WTC11 (cell line): ENCODE measurements around the gene SPEN.

Experiments
- ARID4B ChIP-seq: sonication (generic); formaldehyde crosslinking; IDR thresholded peaks from 2 replicates; pipeline ENCODE4 v1.8.0; 2023; ENCODE audit warnings: missing genetic modification reagents, mild to moderate bottlenecking, borderline replicate concordance
- CREM ChIP-seq: sonication (generic); formaldehyde crosslinking; IDR thresholded peaks from 2 replicates; pipeline ENCODE4 v1.8.1; 2022; ENCODE audit warnings: mild to moderate bottlenecking, missing genetic modification reagents, moderate library complexity
- RELA ChIP-seq: sonication (generic); formaldehyde crosslinking; IDR thresholded peaks from 2 replicates; pipeline ENCODE4 v1.8.1; 2022; ENCODE audit warnings: missing genetic modification reagents, mild to moderate bottlenecking, borderline replicate concordance
- TF ChIP-seq, protein P1 (sequence below): fragments of 200-600 bp; IDR thresholded peaks from 2 replicates; pipeline ENCODE4 v1.8.0; 2022; ENCODE audit warnings: antibody characterized with exemption
- TF ChIP-seq, protein P2 (sequence below): sonication (generic); formaldehyde crosslinking; IDR thresholded peaks from 2 replicates; pipeline ENCODE4 v1.8.0; 2022; ENCODE audit warnings: missing genetic modification reagents

- TF ChIP-seq ARID4B (CRISPR knock-in tag) = no peak
- TF ChIP-seq, protein P1, sequence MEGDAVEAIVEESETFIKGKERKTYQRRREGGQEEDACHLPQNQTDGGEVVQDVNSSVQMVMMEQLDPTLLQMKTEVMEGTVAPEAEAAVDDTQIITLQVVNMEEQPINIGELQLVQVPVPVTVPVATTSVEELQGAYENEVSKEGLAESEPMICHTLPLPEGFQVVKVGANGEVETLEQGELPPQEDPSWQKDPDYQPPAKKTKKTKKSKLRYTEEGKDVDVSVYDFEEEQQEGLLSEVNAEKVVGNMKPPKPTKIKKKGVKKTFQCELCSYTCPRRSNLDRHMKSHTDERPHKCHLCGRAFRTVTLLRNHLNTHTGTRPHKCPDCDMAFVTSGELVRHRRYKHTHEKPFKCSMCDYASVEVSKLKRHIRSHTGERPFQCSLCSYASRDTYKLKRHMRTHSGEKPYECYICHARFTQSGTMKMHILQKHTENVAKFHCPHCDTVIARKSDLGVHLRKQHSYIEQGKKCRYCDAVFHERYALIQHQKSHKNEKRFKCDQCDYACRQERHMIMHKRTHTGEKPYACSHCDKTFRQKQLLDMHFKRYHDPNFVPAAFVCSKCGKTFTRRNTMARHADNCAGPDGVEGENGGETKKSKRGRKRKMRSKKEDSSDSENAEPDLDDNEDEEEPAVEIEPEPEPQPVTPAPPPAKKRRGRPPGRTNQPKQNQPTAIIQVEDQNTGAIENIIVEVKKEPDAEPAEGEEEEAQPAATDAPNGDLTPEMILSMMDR = no peak
- no peak for TF ChIP-seq RELA (CRISPR knock-in tag)
- TF ChIP-seq CREM = no peak
- TF ChIP-seq, protein P2, sequence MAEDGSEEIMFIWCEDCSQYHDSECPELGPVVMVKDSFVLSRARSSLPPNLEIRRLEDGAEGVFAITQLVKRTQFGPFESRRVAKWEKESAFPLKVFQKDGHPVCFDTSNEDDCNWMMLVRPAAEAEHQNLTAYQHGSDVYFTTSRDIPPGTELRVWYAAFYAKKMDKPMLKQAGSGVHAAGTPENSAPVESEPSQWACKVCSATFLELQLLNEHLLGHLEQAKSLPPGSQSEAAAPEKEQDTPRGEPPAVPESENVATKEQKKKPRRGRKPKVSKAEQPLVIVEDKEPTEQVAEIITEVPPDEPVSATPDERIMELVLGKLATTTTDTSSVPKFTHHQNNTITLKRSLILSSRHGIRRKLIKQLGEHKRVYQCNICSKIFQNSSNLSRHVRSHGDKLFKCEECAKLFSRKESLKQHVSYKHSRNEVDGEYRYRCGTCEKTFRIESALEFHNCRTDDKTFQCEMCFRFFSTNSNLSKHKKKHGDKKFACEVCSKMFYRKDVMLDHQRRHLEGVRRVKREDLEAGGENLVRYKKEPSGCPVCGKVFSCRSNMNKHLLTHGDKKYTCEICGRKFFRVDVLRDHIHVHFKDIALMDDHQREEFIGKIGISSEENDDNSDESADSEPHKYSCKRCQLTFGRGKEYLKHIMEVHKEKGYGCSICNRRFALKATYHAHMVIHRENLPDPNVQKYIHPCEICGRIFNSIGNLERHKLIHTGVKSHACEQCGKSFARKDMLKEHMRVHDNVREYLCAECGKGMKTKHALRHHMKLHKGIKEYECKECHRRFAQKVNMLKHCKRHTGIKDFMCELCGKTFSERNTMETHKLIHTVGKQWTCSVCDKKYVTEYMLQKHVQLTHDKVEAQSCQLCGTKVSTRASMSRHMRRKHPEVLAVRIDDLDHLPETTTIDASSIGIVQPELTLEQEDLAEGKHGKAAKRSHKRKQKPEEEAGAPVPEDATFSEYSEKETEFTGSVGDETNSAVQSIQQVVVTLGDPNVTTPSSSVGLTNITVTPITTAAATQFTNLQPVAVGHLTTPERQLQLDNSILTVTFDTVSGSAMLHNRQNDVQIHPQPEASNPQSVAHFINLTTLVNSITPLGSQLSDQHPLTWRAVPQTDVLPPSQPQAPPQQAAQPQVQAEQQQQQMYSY = no peak
These were observed 71.6 kb downstream of the SPEN start for GRCh38 chr1:15918962-15919715.
